HEK293 (cell line): ENCODE data around the gene GPSM1.

Source experiments
- GFI1B ChIP-seq: fragments of 450-650 bp; formaldehyde crosslinking; IDR thresholded peaks from 2 replicates; pipeline ENCODE4 v1.5.1; 2016; ENCODE audit warnings: missing biosample characterization, missing genetic modification characterization
- GLI4 ChIP-seq: fragments of 450-650 bp; formaldehyde crosslinking; IDR thresholded peaks from 2 replicates; pipeline ENCODE4 v1.5.1; 2016; ENCODE audit warnings: missing biosample characterization, missing genetic modification characterization
- PBX3 ChIP-seq: sonication (generic); formaldehyde crosslinking; IDR thresholded peaks from 2 replicates; pipeline ENCODE4 v1.8.1; 2022; ENCODE audit warnings: mild to moderate bottlenecking, moderate library complexity, missing genetic modification reagents
- PRDM10 ChIP-seq: fragments of 450-650 bp; formaldehyde crosslinking; IDR thresholded peaks from 2 replicates; pipeline ENCODE4 v1.5.1; 2016; ENCODE audit warnings: missing biosample characterization, missing genetic modification characterization
- WT1 ChIP-seq: fragments of 450-650 bp; formaldehyde crosslinking; IDR thresholded peaks from 2 replicates; pipeline ENCODE4 v1.5.1; 2016; ENCODE audit warnings: missing biosample characterization, missing genetic modification characterization
- YY2 ChIP-seq: fragments of 450-650 bp; formaldehyde crosslinking; IDR thresholded peaks from 2 replicates; pipeline ENCODE4 v1.5.1; 2016; ENCODE audit warnings: missing biosample characterization, missing genetic modification characterization
- ZBTB10 ChIP-seq: fragments of 450-650 bp; formaldehyde crosslinking; IDR thresholded peaks from 2 replicates; pipeline ENCODE4 v1.5.1; 2016; ENCODE audit warnings: missing biosample characterization, missing genetic modification characterization
- ZNF140 ChIP-seq: fragments of 450-650 bp; formaldehyde crosslinking; IDR thresholded peaks from 2 replicates; pipeline ENCODE4 v1.5.1; 2016; ENCODE audit warnings: missing biosample characterization, missing genetic modification characterization
- ZNF155 ChIP-seq: fragments of 450-650 bp; formaldehyde crosslinking; IDR thresholded peaks from 2 replicates; pipeline ENCODE4 v1.5.1; 2016; ENCODE audit warnings: missing biosample characterization, missing genetic modification characterization
- ZNF239 ChIP-seq: fragments of 450-650 bp; formaldehyde crosslinking; IDR thresholded peaks from 2 replicates; pipeline ENCODE4 v1.5.1; 2016; ENCODE audit warnings: missing biosample characterization, missing genetic modification characterization
- ZNF26 ChIP-seq: fragments of 450-650 bp; formaldehyde crosslinking; IDR thresholded peaks from 2 replicates; pipeline ENCODE4 v1.5.1; 2016; ENCODE audit warnings: missing biosample characterization, missing genetic modification characterization
- ZNF274 ChIP-seq, 2 experiments: fragments of 200-500 bp in 1 of 2; fragments of 450-650 bp in 1 of 2; sonication (Bioruptor generic) in 1 of 2; formaldehyde crosslinking in 1 of 2; IDR thresholded peaks; 2 replicates each; pipeline versions ENCODE4 v1.5.1 to v1.6.1; 2014 to 2016; ENCODE audit warnings: borderline replicate concordance in 1 of 2, inconsistent platforms in 1 of 2, low read length in 1 of 2, missing biosample characterization in 1 of 2, missing genetic modification characterization in 1 of 2
- ZNF350 ChIP-seq: fragments of 450-650 bp; formaldehyde crosslinking; IDR thresholded peaks from 2 replicates; pipeline ENCODE4 v1.5.0; 2017; ENCODE audit warnings: missing biosample characterization, mild to moderate bottlenecking, missing genetic modification characterization
- ZNF354C ChIP-seq: fragments of 450-650 bp; formaldehyde crosslinking; IDR thresholded peaks from 2 replicates; pipeline ENCODE4 v1.5.1; 2016; ENCODE audit warnings: missing biosample characterization, missing genetic modification characterization, low read depth, borderline replicate concordance
- ZNF391 ChIP-seq: fragments of 450-650 bp; formaldehyde crosslinking; IDR thresholded peaks from 2 replicates; pipeline ENCODE4 v1.5.1; 2016; ENCODE audit warnings: low read depth, missing biosample characterization, missing genetic modification characterization, borderline replicate concordance
- ZNF416 ChIP-seq: fragments of 450-650 bp; formaldehyde crosslinking; IDR thresholded peaks from 2 replicates; pipeline ENCODE4 v1.5.1; 2016; ENCODE audit warnings: missing biosample characterization, missing genetic modification characterization
- ZNF473 ChIP-seq: fragments of 450-650 bp; formaldehyde crosslinking; IDR thresholded peaks from 2 replicates; pipeline ENCODE4 v1.5.1; 2017; ENCODE audit warnings: missing biosample characterization, missing genetic modification characterization
- ZNF544 ChIP-seq: fragments of 450-650 bp; formaldehyde crosslinking; IDR thresholded peaks from 2 replicates; pipeline ENCODE4 v1.5.0; 2017; ENCODE audit warnings: missing biosample characterization, missing genetic modification characterization
- ZNF596 ChIP-seq: fragments of 450-650 bp; IDR thresholded peaks from 2 replicates; pipeline ENCODE4 v1.5.0; 2018; ENCODE audit warnings: missing biosample characterization, mild to moderate bottlenecking, missing genetic modification characterization, moderate library complexity
- ZNF645 ChIP-seq: fragments of 450-650 bp; formaldehyde crosslinking; IDR thresholded peaks from 2 replicates; pipeline ENCODE4; 2016; ENCODE audit warnings: missing biosample characterization, missing genetic modification characterization
- ZNF660 ChIP-seq: fragments of 450-650 bp; IDR thresholded peaks from 2 replicates; pipeline ENCODE4 v1.5.1; 2018; ENCODE audit warnings: missing biosample characterization, mild to moderate bottlenecking, missing genetic modification characterization
- ZNF664 ChIP-seq: fragments of 450-650 bp; formaldehyde crosslinking; IDR thresholded peaks from 2 replicates; pipeline ENCODE4 v1.5.1; 2016; ENCODE audit warnings: missing biosample characterization, missing genetic modification characterization
- ZNF677 ChIP-seq: fragments of 450-650 bp; IDR thresholded peaks from 2 replicates; pipeline ENCODE4 v1.5.0; 2018; ENCODE audit warnings: missing biosample characterization, mild to moderate bottlenecking, missing genetic modification characterization, moderate library complexity
- ZSCAN5A ChIP-seq: fragments of 450-650 bp; formaldehyde crosslinking; IDR thresholded peaks from 2 replicates; pipeline ENCODE4 v1.5.1; 2016; ENCODE audit warnings: missing biosample characterization, missing genetic modification characterization
- TF ChIP-seq, protein P1 (sequence below): fragments of 450-650 bp; formaldehyde crosslinking; IDR thresholded peaks from 2 replicates; pipeline ENCODE4 v1.5.1; 2017; ENCODE audit warnings: missing biosample characterization, mild to moderate bottlenecking, missing genetic modification characterization, moderate library complexity

Gene GPSM1

DNA sequence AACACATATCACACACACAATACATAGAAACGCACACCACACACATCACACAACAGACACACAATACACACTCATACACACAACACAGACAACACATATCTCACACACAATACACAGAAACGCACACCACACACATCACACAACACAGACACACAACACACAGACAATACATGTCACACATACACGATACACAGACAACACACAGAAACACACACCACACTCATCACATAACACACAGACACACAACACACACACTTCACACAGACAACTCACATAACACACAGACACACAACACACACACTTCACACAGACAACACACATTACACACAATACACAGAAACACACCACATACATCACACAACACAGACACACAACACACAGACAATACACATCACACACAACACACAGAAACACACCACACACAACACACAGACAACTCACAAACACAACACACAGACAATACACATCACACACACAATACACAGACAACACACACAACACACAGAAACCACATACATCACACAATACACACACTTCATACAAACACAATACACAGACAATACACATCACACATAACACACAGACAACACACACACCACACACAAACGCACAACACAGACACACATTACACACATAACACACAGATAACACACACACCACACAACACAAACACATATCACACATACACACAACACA lies 19.2 kb upstream of the GPSM1 start (continued):
- TF ChIP-seq ZNF664 (tag by site-specific recombination) (no peak), ZNF473 (tag by site-specific recombination) (no peak), ZBTB10 (tag by site-specific recombination) (no peak), ZNF416 (tag by site-specific recombination) (no peak), YY2 (tag by site-specific recombination) (peak; percentile 34; the same call in 1 of the 2 replicates), WT1 (no peak), PBX3 (CRISPR knock-in tag) (no peak), ZNF239 (tag by site-specific recombination) (peak; percentile 7), GLI4 (tag by site-specific recombination) (no peak), ZNF645 (tag by site-specific recombination) (peak; percentile 58; the same call in 1 of the 2 replicates), ZNF391 (tag by site-specific recombination) (peak; percentile 20; the same call in 1 of the 2 replicates), ZNF274 (IDR thresholded peaks at IDR 0.05; ENCODE audit: low read length) (no peak), ZNF274 (tag by site-specific recombination; IDR thresholded peaks at IDR 0.05; ENCODE audit: borderline replicate concordance) (0 out of 2 replicates have a peak, but pooled peaks have one; percentile 58), ZNF660 (tag by site-specific recombination) (no peak), PRDM10 (tag by site-specific recombination) (no peak), ZNF596 (tag by site-specific recombination) (no peak), ZNF350 (no peak), ZNF26 (tag by site-specific recombination) (no peak), ZNF155 (tag by site-specific recombination) (no peak), ZNF354C (no peak), GFI1B (no peak), ZNF677 (tag by site-specific recombination) (no peak), ZNF140 (tag by site-specific recombination) (no peak), ZNF544 (tag by site-specific recombination) (peak; percentile 44; the same call in 1 of the 2 replicates), ZSCAN5A (tag by site-specific recombination) (peak; percentile 14)
- TF ChIP-seq, protein P1, sequence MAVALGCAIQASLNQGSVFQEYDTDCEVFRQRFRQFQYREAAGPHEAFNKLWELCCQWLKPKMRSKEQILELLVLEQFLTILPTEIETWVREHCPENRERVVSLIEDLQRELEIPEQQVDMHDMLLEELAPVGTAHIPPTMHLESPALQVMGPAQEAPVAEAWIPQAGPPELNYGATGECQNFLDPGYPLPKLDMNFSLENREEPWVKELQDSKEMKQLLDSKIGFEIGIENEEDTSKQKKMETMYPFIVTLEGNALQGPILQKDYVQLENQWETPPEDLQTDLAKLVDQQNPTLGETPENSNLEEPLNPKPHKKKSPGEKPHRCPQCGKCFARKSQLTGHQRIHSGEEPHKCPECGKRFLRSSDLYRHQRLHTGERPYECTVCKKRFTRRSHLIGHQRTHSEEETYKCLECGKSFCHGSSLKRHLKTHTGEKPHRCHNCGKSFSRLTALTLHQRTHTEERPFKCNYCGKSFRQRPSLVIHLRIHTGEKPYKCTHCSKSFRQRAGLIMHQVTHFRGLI (tag by site-specific recombination), result no peak
